Stomach (tissue), 9 donors: Measurements from ENCODE around the gene EFNA1. TPM values are rescaled to one million over a fixed set of nuclear protein-coding genes. Genes with fewer than 3 reads are reported as not detected.

Source experiments
- DNase-seq, 2 donors: peaks; one replicate each; pipeline versions ENCODE4 v3.0.0 to v3.0.0-alpha.2; 2013 to 2019
- H3K27ac ChIP-seq, 5 donors: fragments of 200-600 bp in 4 of 5; sonication (generic) in 4 of 5; one replicate each; pipeline ENCODE4 v1.5.1; 2013 to 2019; ENCODE audit warnings: mild to moderate bottlenecking in 1 of 5, moderate library complexity in 1 of 5
- H3K27me3 ChIP-seq, 3 donors: fragments of 200-600 bp; sonication (generic); one replicate each; pipeline ENCODE4 v1.5.1; 2017 to 2019; ENCODE audit warnings: mixed run types in 1 of 3
- H3K36me3 ChIP-seq, 4 donors: fragments of 200-600 bp; sonication (generic); 1 replicate in 3 of 4; 2 replicates in 1 of 4; pipeline ENCODE4 v1.5.1; 2016 to 2019
- H3K4me1 ChIP-seq, 4 donors: fragments of 200-600 bp; sonication (generic); one replicate each; pipeline ENCODE4 v1.5.1; 2016 to 2019
- H3K4me3 ChIP-seq, 4 donors: fragments of 200-600 bp; sonication (generic) in 3 of 4; one replicate each; pipeline ENCODE4 v1.5.1; 2016 to 2019; ENCODE audit warnings: mild to moderate bottlenecking in 1 of 4
- H3K9me3 ChIP-seq, 4 donors: fragments of 200-600 bp; sonication (generic); one replicate each; pipeline ENCODE4 v1.5.1; 2016 to 2019
- EP300 ChIP-seq: sonication (generic); formaldehyde crosslinking; IDR thresholded peaks from one replicate; pipeline ENCODE4 v1.6.1; 2017; ENCODE audit warnings: antibody characterized with exemption
- POLR2A ChIP-seq, 4 donors: fragments of 450-650 bp; IDR thresholded peaks; one replicate each; pipeline ENCODE4 v1.6.1; 2016; ENCODE audit warnings: antibody characterized with exemption in 4 of 4, control low read depth in 2 of 4, mild to moderate bottlenecking in 1 of 4, moderate library complexity in 1 of 4
- POLR2AphosphoS5 ChIP-seq, 3 donors: sonication (generic); formaldehyde crosslinking; IDR thresholded peaks; one replicate each; pipeline ENCODE4 v1.6.1; 2016; ENCODE audit warnings: antibody characterized with exemption in 3 of 3
- WGBS, 5 donors: extraction: QIAGEN DNeasy Blood & Tissue Kit in 3 of 5; methylation state at CpG; one replicate each; pipeline versions ENCODE4 v1.1.5 to v1.1.7; 2013 to 2018; 5-methylcytosine and 5-hydroxymethylcytosine counted together
- intact Hi-C: fragments of 100-400 bp; cut with DNase I; formaldehyde crosslinking; loops from one replicate; pipeline ENCODE4 v1.15.1; 2023; ENCODE audit warnings: low total_unique reads
- polyA plus RNA-seq, 3 donors: library from polyadenylated mRNA; stranded (reverse); fragments of 200-250 nt; gene quantifications; one replicate each; pipeline ENCODE4 v1.2.3, GENCODE V29; 2013
- total RNA-seq, 5 donors: library from RNA; depleted of rRNA; stranded (reverse); fragments of >200 nt; gene quantifications; one replicate each; pipeline versions ENCODE4 v1.1.0 to v1.2.3, GENCODE V29; 2014 to 2016
- TF ChIP-seq, protein P1 (sequence below), 7 experiments: fragments of 450-650 bp in 4 of 7; fragments of 200-600 bp in 3 of 7; sonication (generic) in 3 of 7; IDR thresholded peaks; one replicate each; pipeline ENCODE4 v1.5.1; 2016 to 2019; ENCODE audit warnings: antibody characterized with exemption in 7 of 7, control low read depth in 2 of 7, mild to moderate bottlenecking in 1 of 7
- donor health status: healthy with polysubstance abuse.
- donor health status: Bipolar disorder and iron deficiency.
- donor health status: healthy.

Gene EFNA1
- total and polyA plus RNA-seq, 8 donors, result 12.2 to 75.3 (median 36.5) TPM

DNA sequence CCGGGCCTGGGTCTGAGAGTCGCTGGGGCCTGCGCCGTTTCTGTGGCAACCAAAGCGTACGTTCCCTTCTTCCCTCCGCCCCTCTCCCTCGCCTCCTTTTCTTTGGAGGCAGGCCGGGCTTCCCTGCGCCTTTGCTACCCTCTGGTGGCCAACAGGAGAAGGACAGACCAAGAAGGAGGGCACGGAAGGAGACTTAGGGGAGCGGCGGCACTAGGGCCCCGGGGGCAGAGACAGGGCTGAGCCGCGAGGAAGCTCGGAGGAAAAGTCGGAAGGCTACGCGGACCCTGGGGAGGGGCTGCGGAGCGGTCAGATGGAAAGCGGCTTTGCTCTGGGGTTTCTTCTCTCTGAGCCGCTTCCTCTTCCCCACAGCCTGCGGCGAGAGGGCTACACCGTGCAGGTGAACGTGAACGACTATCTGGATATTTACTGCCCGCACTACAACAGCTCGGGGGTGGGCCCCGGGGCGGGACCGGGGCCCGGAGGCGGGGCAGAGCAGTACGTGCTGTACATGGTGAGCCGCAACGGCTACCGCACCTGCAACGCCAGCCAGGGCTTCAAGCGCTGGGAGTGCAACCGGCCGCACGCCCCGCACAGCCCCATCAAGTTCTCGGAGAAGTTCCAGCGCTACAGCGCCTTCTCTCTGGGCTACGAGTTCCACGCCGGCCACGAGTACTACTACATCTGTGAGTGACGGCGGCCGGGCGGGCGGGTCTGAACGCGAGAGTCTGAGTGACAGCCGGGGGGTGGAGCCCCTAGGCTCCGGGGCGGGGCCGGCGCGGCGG is 42.8 kb upstream of the EFNA1 start:
- DNase-seq, result peak; percentile 95 to 98
- intact Hi-C loops, result no loop called here
- Histone ChIP-seq H3K36me3 (no peaks in the 10 kb centered on the region), H3K4me3 (peak overlapping the region; percentile 48 to 76 (median 60)), H3K4me1 (peaks cover 54 to 62% (median 60%) of the 10 kb centered on the region in 4 donors), H3K9me3 (no peaks in the 10 kb centered on the region), H3K27me3 (peaks cover 20 to 46% (median 42%) of the 10 kb centered on the region in 3 donors), H3K27ac (peak overlapping the region; percentile 84 to 93 (median 89))
- 0 to 2% (median 1%) methylated on average over 28 to 67 of the region's 67 CpGs for WGBS, 5 donors
- TF ChIP-seq EP300 (no peak), POLR2AphosphoS5 (IDR thresholded peaks at IDR 0.05) (peak; percentile 33 to 85 (median 45)), POLR2A (IDR thresholded peaks at IDR 0.05) (no peak)
- TF ChIP-seq, protein P1, sequence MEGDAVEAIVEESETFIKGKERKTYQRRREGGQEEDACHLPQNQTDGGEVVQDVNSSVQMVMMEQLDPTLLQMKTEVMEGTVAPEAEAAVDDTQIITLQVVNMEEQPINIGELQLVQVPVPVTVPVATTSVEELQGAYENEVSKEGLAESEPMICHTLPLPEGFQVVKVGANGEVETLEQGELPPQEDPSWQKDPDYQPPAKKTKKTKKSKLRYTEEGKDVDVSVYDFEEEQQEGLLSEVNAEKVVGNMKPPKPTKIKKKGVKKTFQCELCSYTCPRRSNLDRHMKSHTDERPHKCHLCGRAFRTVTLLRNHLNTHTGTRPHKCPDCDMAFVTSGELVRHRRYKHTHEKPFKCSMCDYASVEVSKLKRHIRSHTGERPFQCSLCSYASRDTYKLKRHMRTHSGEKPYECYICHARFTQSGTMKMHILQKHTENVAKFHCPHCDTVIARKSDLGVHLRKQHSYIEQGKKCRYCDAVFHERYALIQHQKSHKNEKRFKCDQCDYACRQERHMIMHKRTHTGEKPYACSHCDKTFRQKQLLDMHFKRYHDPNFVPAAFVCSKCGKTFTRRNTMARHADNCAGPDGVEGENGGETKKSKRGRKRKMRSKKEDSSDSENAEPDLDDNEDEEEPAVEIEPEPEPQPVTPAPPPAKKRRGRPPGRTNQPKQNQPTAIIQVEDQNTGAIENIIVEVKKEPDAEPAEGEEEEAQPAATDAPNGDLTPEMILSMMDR (IDR thresholded peaks at IDR 0.05), result peak in 6 of 7 experiments; percentile 30 to 99 (median 92)

DNA sequence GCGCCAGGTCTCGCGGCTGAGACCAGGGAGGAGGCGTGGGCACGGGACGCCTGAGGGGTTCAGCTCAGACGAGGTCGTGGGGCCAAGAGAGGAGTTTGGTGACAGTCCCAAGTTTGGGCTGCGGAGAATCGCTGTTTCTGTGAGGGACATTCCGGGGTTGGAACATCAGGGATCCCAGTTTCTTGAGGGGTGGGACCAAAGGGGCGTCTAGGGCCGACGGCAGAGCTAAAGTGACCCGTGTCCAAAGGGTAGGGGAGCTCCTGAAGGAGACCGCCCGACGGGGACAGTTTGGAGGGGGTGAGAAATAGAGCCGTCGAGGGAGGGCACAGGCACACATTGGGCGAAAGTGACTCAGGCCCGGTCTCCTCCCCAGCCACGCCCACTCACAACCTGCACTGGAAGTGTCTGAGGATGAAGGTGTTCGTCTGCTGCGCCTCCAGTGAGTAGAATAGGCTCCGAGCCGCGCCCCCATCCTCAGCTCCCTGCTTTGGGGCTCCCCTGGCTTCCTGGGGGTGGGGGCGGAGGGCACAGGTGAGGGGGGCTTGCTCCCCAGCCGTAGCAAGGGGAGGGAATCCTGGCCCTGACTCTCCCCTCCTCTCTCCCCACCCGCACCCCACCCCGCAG is 42.1 kb upstream of the EFNA1 start:
- WGBS, 5 donors, result 0 to 2% (median 1%) methylated on average over 17 to 32 of the region's 32 CpGs
- intact Hi-C loops, result no loop called here
- DNase-seq, result peak; percentile 75 to 88
- peaks cover 13 to 39% (median 35%) of the 10 kb centered on the region in 3 donors for H3K27me3 ChIP-seq
- peaks cover 47 to 55% (median 53%) of the 10 kb centered on the region in 4 donors for H3K4me1 ChIP-seq
- no peaks in the 10 kb centered on the region for H3K9me3 ChIP-seq
- no peaks in the 10 kb centered on the region for H3K36me3 ChIP-seq
- H3K4me3 ChIP-seq, result peak overlapping the region; percentile 48 to 76 (median 60)
- H3K27ac ChIP-seq, result peak overlapping the region; percentile 84 to 93 (median 89)
- no peak for TF ChIP-seq POLR2AphosphoS5 (IDR thresholded peaks at IDR 0.05)
- no peak for TF ChIP-seq EP300
- TF ChIP-seq, protein P1 (IDR thresholded peaks at IDR 0.05), result no peak
- TF ChIP-seq POLR2A (IDR thresholded peaks at IDR 0.05), result no peak

DNA sequence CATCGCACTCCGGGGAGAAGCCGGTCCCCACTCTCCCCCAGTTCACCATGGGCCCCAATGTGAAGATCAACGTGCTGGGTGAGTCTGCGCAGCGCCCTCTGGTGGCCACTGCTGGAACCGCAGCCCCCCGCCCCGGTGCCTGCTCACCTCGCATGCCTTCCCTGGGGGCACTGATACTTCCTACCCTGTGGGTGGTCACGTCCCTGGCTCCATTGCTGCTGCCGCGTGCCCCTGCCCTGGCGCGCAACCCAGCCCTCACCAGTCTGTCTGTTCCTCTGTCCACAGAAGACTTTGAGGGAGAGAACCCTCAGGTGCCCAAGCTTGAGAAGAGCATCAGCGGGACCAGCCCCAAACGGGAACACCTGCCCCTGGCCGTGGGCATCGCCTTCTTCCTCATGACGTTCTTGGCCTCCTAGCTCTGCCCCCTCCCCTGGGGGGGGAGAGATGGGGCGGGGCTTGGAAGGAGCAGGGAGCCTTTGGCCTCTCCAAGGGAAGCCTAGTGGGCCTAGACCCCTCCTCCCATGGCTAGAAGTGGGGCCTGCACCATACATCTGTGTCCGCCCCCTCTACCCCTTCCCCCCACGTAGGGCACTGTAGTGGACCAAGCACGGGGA is 41.4 kb upstream of the EFNA1 start:
- DNase-seq, result peak; percentile 75 to 90
- Histone ChIP-seq H3K4me1 (peaks cover 43 to 51% (median 50%) of the 10 kb centered on the region in 4 donors), H3K27me3 (peaks cover 7 to 33% (median 29%) of the 10 kb centered on the region in 3 donors), H3K4me3 (peak overlapping the region; percentile 48 to 76 (median 60)), H3K27ac (peak overlapping the region; percentile 84 to 93 (median 89)), H3K36me3 (no peaks in the 10 kb centered on the region), H3K9me3 (no peaks in the 10 kb centered on the region)
- TF ChIP-seq, protein P1 (IDR thresholded peaks at IDR 0.05), result peak in 6 of 7 experiments; percentile 90 to 100 (median 98)
- no peak for TF ChIP-seq EP300
- intact Hi-C loops, result no loop called here
- 14 to 21% (median 14%) methylated on average over 10 to 24 of the region's 24 CpGs for WGBS, 5 donors

DNA sequence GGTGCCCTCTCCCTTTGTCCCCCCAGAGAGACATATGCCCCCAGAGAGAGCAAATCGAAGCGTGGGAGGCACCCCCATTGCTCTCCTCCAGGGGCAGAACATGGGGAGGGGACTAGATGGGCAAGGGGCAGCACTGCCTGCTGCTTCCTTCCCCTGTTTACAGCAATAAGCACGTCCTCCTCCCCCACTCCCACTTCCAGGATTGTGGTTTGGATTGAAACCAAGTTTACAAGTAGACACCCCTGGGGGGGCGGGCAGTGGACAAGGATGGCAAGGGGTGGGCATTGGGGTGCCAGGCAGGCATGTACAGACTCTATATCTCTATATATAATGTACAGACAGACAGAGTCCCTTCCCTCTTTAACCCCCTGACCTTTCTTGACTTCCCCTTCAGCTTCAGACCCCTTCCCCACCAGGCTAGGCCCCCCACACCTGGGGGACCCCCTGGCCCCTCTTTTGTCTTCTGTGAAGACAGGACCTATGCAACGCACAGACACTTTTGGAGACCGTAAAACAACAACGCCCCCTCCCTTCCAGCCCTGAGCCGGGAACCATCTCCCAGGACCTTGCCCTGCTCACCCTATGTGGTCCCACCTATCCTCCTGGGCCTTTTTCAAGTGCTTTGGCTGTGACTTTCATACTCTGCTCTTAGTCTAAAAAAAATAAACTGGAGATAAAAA is 40.7 kb upstream of the EFNA1 start:
- Histone ChIP-seq H3K4me3 (no peak overlapping the region), H3K4me1 (peaks cover 42 to 50% (median 48%) of the 10 kb centered on the region in 4 donors), H3K36me3 (no peaks in the 10 kb centered on the region), H3K27ac (no peak overlapping the region), H3K27me3 (peaks cover 6 to 25% (median 22%) of the 10 kb centered on the region in 3 donors), H3K9me3 (no peaks in the 10 kb centered on the region)
- TF ChIP-seq POLR2AphosphoS5 (IDR thresholded peaks at IDR 0.05) (no peak), POLR2A (IDR thresholded peaks at IDR 0.05) (no peak), EP300 (no peak)
- TF ChIP-seq, protein P1 (IDR thresholded peaks at IDR 0.05), result no peak
- intact Hi-C loops, result no loop called here
- no peak for DNase-seq
- WGBS, 5 donors, result 67 to 72% (median 68%) methylated on average over 8 of the region's 8 CpGs
